OCI-LY3 (cell line): Measurements from ENCODE around the gene AKR1E2.

Source experiments
- H2AFZ ChIP-seq: fragments of 200-600, 300-600 bp; shearing (Covaris generic); 2 replicates; pipeline ENCODE4 v1.6.0; 2014; ENCODE audit warnings: antibody characterized with exemption, low read depth, low read length
- H3K27ac ChIP-seq: fragments of 200-600, 300-600 bp; sonication (generic); 2 replicates; pipeline ENCODE4 v1.5.1; 2014; ENCODE audit warnings: mild to moderate bottlenecking, low read length, moderate library complexity, mixed read lengths
- H3K27me3 ChIP-seq: fragments of 200-600, 300-600 bp; sonication (generic); 2 replicates; pipeline ENCODE4 v1.6.1; 2014; ENCODE audit warnings: low read depth, low read length, mixed read lengths
- H3K36me3 ChIP-seq: fragments of 200-600, 300-600 bp; sonication (generic); replicated peaks from 2 replicates; pipeline ENCODE3; 2014; ENCODE audit warnings: low read depth, low read length, mixed read lengths
- H3K4me1 ChIP-seq: fragments of 300-600, 200-600 bp; sonication (generic); 2 replicates; pipeline ENCODE4 v1.6.1; 2014; ENCODE audit warnings: low read length, mixed read lengths
- H3K4me2 ChIP-seq: fragments of 200-600, 300-600 bp; sonication (generic); 2 replicates; pipeline ENCODE4 v1.6.1; 2014; ENCODE audit warnings: low read length, mixed read lengths
- H3K4me3 ChIP-seq: fragments of 300-600, 200-600 bp; sonication (generic); 2 replicates; pipeline ENCODE4 v1.5.1; 2014; ENCODE audit warnings: antibody characterized with exemption, mild to moderate bottlenecking, low read length, moderate library complexity
- H3K79me2 ChIP-seq: fragments of 300-600, 200-600 bp; shearing (Covaris generic); 2 replicates; pipeline ENCODE4 v1.6.1; 2014; ENCODE audit warnings: mild to moderate bottlenecking, low read length, mixed read lengths
- H3K9ac ChIP-seq: fragments of 300-600, 200-600 bp; shearing (Covaris generic); 2 replicates; pipeline ENCODE4 v1.6.0; 2014; ENCODE audit warnings: mild to moderate bottlenecking, low read length, moderate library complexity
- H3K9me3 ChIP-seq: fragments of 200-600, 300-600 bp; shearing (Covaris generic); 2 replicates; pipeline ENCODE4 v1.6.1; 2014; ENCODE audit warnings: low read length, mixed read lengths; ENCODE audit not compliant: insufficient read depth
- H4K20me1 ChIP-seq: fragments of 200-600, 300-600 bp; sonication (generic); 2 replicates; pipeline ENCODE4 v1.6.1; 2016; ENCODE audit warnings: low read length, mixed read lengths; ENCODE audit not compliant: insufficient read depth
- EZH2phosphoT487 ChIP-seq: fragments of 200-600 bp; shearing (Covaris generic); IDR thresholded peaks from 2 replicates; pipeline ENCODE4 v1.6.1; 2018; ENCODE audit warnings: antibody characterized with exemption, mixed run types, low read depth
- TF ChIP-seq, protein P1 (sequence below): fragments of 200-600, 300-600 bp; sonication (generic); IDR thresholded peaks from 2 replicates; pipeline ENCODE4 v1.5.1; 2014; ENCODE audit warnings: antibody characterized with exemption, low read length, low read depth

The AKR1E2 gene

GRCh38 chr10:4790045-4790444, 36.0 kb upstream of the AKR1E2 start:
- H3K4me2 ChIP-seq: no peak overlapping the region
- H3K79me2 ChIP-seq: no peaks in the 10 kb centered on the region
- no peak overlapping the region for H2AFZ ChIP-seq
- no peaks in the 10 kb centered on the region for H3K36me3 ChIP-seq
- H4K20me1 ChIP-seq: no peaks in the 10 kb centered on the region
- H3K4me3 ChIP-seq: no peak overlapping the region
- H3K9me3 ChIP-seq: no peaks in the 10 kb centered on the region
- no peaks in the 10 kb centered on the region for H3K27me3 ChIP-seq
- H3K27ac ChIP-seq: no peak overlapping the region
- TF ChIP-seq EZH2phosphoT487: no peak
- TF ChIP-seq, protein P1, sequence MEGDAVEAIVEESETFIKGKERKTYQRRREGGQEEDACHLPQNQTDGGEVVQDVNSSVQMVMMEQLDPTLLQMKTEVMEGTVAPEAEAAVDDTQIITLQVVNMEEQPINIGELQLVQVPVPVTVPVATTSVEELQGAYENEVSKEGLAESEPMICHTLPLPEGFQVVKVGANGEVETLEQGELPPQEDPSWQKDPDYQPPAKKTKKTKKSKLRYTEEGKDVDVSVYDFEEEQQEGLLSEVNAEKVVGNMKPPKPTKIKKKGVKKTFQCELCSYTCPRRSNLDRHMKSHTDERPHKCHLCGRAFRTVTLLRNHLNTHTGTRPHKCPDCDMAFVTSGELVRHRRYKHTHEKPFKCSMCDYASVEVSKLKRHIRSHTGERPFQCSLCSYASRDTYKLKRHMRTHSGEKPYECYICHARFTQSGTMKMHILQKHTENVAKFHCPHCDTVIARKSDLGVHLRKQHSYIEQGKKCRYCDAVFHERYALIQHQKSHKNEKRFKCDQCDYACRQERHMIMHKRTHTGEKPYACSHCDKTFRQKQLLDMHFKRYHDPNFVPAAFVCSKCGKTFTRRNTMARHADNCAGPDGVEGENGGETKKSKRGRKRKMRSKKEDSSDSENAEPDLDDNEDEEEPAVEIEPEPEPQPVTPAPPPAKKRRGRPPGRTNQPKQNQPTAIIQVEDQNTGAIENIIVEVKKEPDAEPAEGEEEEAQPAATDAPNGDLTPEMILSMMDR: no peak
- no peaks in the 10 kb centered on the region for H3K4me1 ChIP-seq
- no peak overlapping the region for H3K9ac ChIP-seq

DNA sequence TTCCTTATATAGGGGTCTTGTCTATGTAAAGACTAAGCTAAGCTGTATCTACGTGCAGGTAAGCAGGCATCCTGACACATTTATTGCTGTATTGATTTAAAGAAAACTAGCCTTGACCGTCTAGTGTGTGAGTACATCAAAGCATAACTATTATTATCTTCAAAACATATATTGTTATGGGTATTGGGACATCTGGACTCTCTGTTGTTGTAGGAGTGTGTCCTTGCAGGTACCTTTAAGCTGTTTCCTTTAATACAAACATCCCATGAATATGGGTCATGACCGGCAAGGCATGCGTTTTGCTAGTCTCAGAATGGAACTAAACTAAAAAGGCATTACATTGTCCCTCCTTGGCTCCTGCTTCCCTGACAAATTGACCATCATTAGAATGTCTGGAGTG, 35.1 kb upstream of the AKR1E2 start:
- Histone ChIP-seq H3K4me3 (no peak overlapping the region), H3K4me2 (no peak overlapping the region), H3K27me3 (no peaks in the 10 kb centered on the region), H3K9ac (no peak overlapping the region), H3K79me2 (no peaks in the 10 kb centered on the region), H3K4me1 (no peaks in the 10 kb centered on the region), H3K27ac (no peak overlapping the region), H2AFZ (no peak overlapping the region), H3K9me3 (no peaks in the 10 kb centered on the region), H3K36me3 (no peaks in the 10 kb centered on the region), H4K20me1 (no peaks in the 10 kb centered on the region)
- no peak for TF ChIP-seq EZH2phosphoT487
- TF ChIP-seq, protein P1: no peak

- Histone ChIP-seq H3K4me1 (no peaks in the 10 kb centered on the region), H3K79me2 (no peaks in the 10 kb centered on the region), H3K36me3 (no peaks in the 10 kb centered on the region), H4K20me1 (no peaks in the 10 kb centered on the region), H2AFZ (no peak overlapping the region), H3K9ac (no peak overlapping the region), H3K27me3 (no peaks in the 10 kb centered on the region), H3K27ac (no peak overlapping the region), H3K9me3 (no peaks in the 10 kb centered on the region), H3K4me2 (no peak overlapping the region), H3K4me3 (no peak overlapping the region)
- no peak for TF ChIP-seq EZH2phosphoT487
- TF ChIP-seq, protein P1: no peak
These were observed 33.6 kb upstream of the AKR1E2 start for GRCh38 chr10:4792381-4792780.

GRCh38 chr10:4801405-4801804, 24.6 kb upstream of the AKR1E2 start:
- Histone ChIP-seq H4K20me1 (no peaks in the 10 kb centered on the region), H2AFZ (no peak overlapping the region), H3K4me3 (no peak overlapping the region), H3K4me2 (no peak overlapping the region), H3K9me3 (no peaks in the 10 kb centered on the region), H3K27me3 (no peaks in the 10 kb centered on the region), H3K36me3 (no peaks in the 10 kb centered on the region), H3K4me1 (no peaks in the 10 kb centered on the region), H3K9ac (no peak overlapping the region), H3K79me2 (no peaks in the 10 kb centered on the region), H3K27ac (no peak overlapping the region)
- TF ChIP-seq, protein P1: no peak
- no peak for TF ChIP-seq EZH2phosphoT487
